ENCODE results near the gene HIP1.

- TF ChIP-seq FOSL2 (IDR thresholded peaks at IDR 0.05; ENCODE audit: borderline replicate concordance, low read depth) (no peak), REST (IDR thresholded peaks at IDR 0.05; ENCODE audit: low read depth, low read length) (no peak), CTCF (IDR thresholded peaks at IDR 0.05) (no peak), GABPA (IDR thresholded peaks at IDR 0.05; ENCODE audit: low read depth) (no peak), TCF12 (IDR thresholded peaks at IDR 0.05) (no peak), CHD2 (IDR thresholded peaks at IDR 0.05; ENCODE audit: low read length, partially characterized antibody) (no peak), TAF1 (IDR thresholded peaks at IDR 0.05; ENCODE audit: borderline replicate concordance, low read depth, low read length) (no peak), SIN3A (IDR thresholded peaks at IDR 0.05; ENCODE audit: borderline replicate concordance, low read depth, low read length) (no peak), USF1 (IDR thresholded peaks at IDR 0.05; ENCODE audit: borderline replicate concordance, low read depth) (no peak)
These were observed 130.2 kb downstream of the HIP1 start for GRCh38 chr7:75608451-75609122.
